ENCODE results near the gene SLC28A1.

SLC28A1 gene

GRCh38 chr15:84861781-84862180 is 22.7 kb upstream of the SLC28A1 start:
- no peak overlapping the region for H3K4me3 ChIP-seq (ENCODE audit: low read depth, low read length)
- no peak for DNase-seq (ENCODE audit: low read depth)
- no peak for TF ChIP-seq CTCF (IDR thresholded peaks at IDR 0.05; ENCODE audit: insufficient read depth, low read depth, low read length, missing control alignments)

- no peak for DNase-seq (ENCODE audit: low read depth)
- H3K4me3 ChIP-seq (ENCODE audit: low read depth, low read length), result no peak overlapping the region
- no peak for TF ChIP-seq CTCF (IDR thresholded peaks at IDR 0.05; ENCODE audit: insufficient read depth, low read depth, low read length, missing control alignments)
Measured at GRCh38 chr15:84862214-84862975, 22.1 kb upstream of the SLC28A1 start.

- no peak for TF ChIP-seq CTCF (IDR thresholded peaks at IDR 0.05; ENCODE audit: insufficient read depth, low read depth, low read length, missing control alignments)
- no peak overlapping the region for H3K4me3 ChIP-seq (ENCODE audit: low read depth, low read length)
- no peak for DNase-seq (ENCODE audit: low read depth)
Measured at GRCh38 chr15:84863565-84864443, 20.7 kb upstream of the SLC28A1 start.

GRCh38 chr15:84864444-84864795 is 20.0 kb upstream of the SLC28A1 start:
- H3K4me3 ChIP-seq (ENCODE audit: low read depth, low read length), result no peak overlapping the region
- no peak for TF ChIP-seq CTCF (IDR thresholded peaks at IDR 0.05; ENCODE audit: insufficient read depth, low read depth, low read length, missing control alignments)
- no peak for DNase-seq (ENCODE audit: low read depth)

GRCh38 chr15:84865074-84865569 is 19.3 kb upstream of the SLC28A1 start:
- no peak for TF ChIP-seq CTCF (IDR thresholded peaks at IDR 0.05; ENCODE audit: insufficient read depth, low read depth, low read length, missing control alignments)
- DNase-seq (ENCODE audit: low read depth), result no peak
- H3K4me3 ChIP-seq (ENCODE audit: low read depth, low read length), result no peak overlapping the region

GRCh38 chr15:84868037-84868880 is 16.2 kb upstream of the SLC28A1 start:
- TF ChIP-seq CTCF (IDR thresholded peaks at IDR 0.05; ENCODE audit: insufficient read depth, low read depth, low read length, missing control alignments), result no peak
- no peak overlapping the region for H3K4me3 ChIP-seq (ENCODE audit: low read depth, low read length)
- DNase-seq (ENCODE audit: low read depth), result no peak
